Fibroblast of the aortic adventitia (primary cell): ENCODE results near the gene ADGRB3. TPM values are rescaled to one million over a fixed set of nuclear protein-coding genes. Genes with fewer than 3 reads are reported as not detected.
"Not testable (repeated sequence)": the region's sequence is repeated elsewhere in the genome, so short reads cannot be mapped to it uniquely, and the experiment has no call there.

Source experiments
- DNase-seq: peaks from one replicate; pipeline ENCODE4 v3.0.0-alpha.2; 2010; ENCODE audit warnings: low read depth
- H3K4me3 ChIP-seq: 2 replicates; pipeline ENCODE4 v1.5.1; 2011; ENCODE audit warnings: low read depth, mild to moderate bottlenecking, control low read depth, low read length, moderate library complexity
- CTCF ChIP-seq: IDR thresholded peaks from 2 replicates; pipeline ENCODE4 v1.5.1; 2011; ENCODE audit warnings: mild to moderate bottlenecking, low read length, control low read depth, inconsistent platforms; ENCODE audit not compliant: insufficient read depth
- total RNA-seq: library from RNA; depleted of rRNA; stranded (reverse); fragments of >200 nt; gene quantifications from 2 replicates; pipeline ENCODE4 v1.2.3, GENCODE V29; 2012; ENCODE audit warnings: low replicate concordance

Gene ADGRB3
- total RNA-seq, 1 donor, result 1.4 TPM

- no peak for DNase-seq
- H3K4me3 ChIP-seq, result no peak overlapping the region
- TF ChIP-seq CTCF, result no peak
These were observed 630.6 kb downstream of the ADGRB3 start for GRCh38 chr6:69265706-69266105.

GRCh38 chr6:69276204-69276603, 641.1 kb downstream of the ADGRB3 start:
- DNase-seq, result no peak
- no peak overlapping the region for H3K4me3 ChIP-seq

GRCh38 chr6:69279805-69280204, 644.7 kb downstream of the ADGRB3 start:
- TF ChIP-seq CTCF, result no peak
- no peak for DNase-seq
- no peak overlapping the region for H3K4me3 ChIP-seq

More at GRCh38 chr6:69276204-69276603, 641.1 kb downstream of the ADGRB3 start:
- no peak for TF ChIP-seq CTCF

GRCh38 chr6:69280858-69281257, 645.8 kb downstream of the ADGRB3 start:
- no peak for TF ChIP-seq CTCF
- H3K4me3 ChIP-seq, result no peak overlapping the region
- no peak for DNase-seq

- DNase-seq, result no peak
- no peak overlapping the region for H3K4me3 ChIP-seq
- no peak for TF ChIP-seq CTCF
These were observed 649.2 kb downstream of the ADGRB3 start for GRCh38 chr6:69284176-69284730.

GRCh38 chr6:69285054-69285453, 650.0 kb downstream of the ADGRB3 start:
- H3K4me3 ChIP-seq, result no peak overlapping the region
- no peak for TF ChIP-seq CTCF
- no peak for DNase-seq

- no peak for DNase-seq
- no peak for TF ChIP-seq CTCF
- H3K4me3 ChIP-seq, result no peak overlapping the region
These were observed 651.2 kb downstream of the ADGRB3 start for GRCh38 chr6:69286331-69286730.

- not testable (repeated sequence) for DNase-seq, H3K4me3 ChIP-seq
These were observed 653.1 kb downstream of the ADGRB3 start for GRCh38 chr6:69288198-69288597.
